ENCODE data around the gene GSK3B.

The GSK3B gene

GRCh38 chr3:119795849-119796248, 298.4 kb downstream of the GSK3B start:
- DNase-seq (ENCODE audit: low read depth) = no peak
- TF ChIP-seq CTCF (IDR thresholded peaks at IDR 0.05; ENCODE audit: insufficient read depth, low read depth, low read length, missing control alignments) = no peak
- no peak overlapping the region for H3K4me3 ChIP-seq (ENCODE audit: low read depth, low read length)

- TF ChIP-seq CTCF (IDR thresholded peaks at IDR 0.05; ENCODE audit: insufficient read depth, low read depth, low read length, missing control alignments) = no peak
- DNase-seq (ENCODE audit: low read depth) = no peak
- H3K4me3 ChIP-seq (ENCODE audit: low read depth, low read length) = no peak overlapping the region
These were observed 299.2 kb downstream of the GSK3B start for GRCh38 chr3:119794971-119795612.

GRCh38 chr3:119794401-119794800, 299.8 kb downstream of the GSK3B start:
- no peak for DNase-seq (ENCODE audit: low read depth)
- TF ChIP-seq CTCF (IDR thresholded peaks at IDR 0.05; ENCODE audit: insufficient read depth, low read depth, low read length, missing control alignments) = no peak
- no peak overlapping the region for H3K4me3 ChIP-seq (ENCODE audit: low read depth, low read length)

GRCh38 chr3:119792270-119792669, 302.0 kb downstream of the GSK3B start:
- no peak for DNase-seq (ENCODE audit: low read depth)
- no peak for TF ChIP-seq CTCF (IDR thresholded peaks at IDR 0.05; ENCODE audit: insufficient read depth, low read depth, low read length, missing control alignments)
- H3K4me3 ChIP-seq (ENCODE audit: low read depth, low read length) = no peak overlapping the region

- no peak for TF ChIP-seq CTCF (IDR thresholded peaks at IDR 0.05; ENCODE audit: insufficient read depth, low read depth, low read length, missing control alignments)
- DNase-seq (ENCODE audit: low read depth) = no peak
- no peak overlapping the region for H3K4me3 ChIP-seq (ENCODE audit: low read depth, low read length)
These were observed 303.9 kb downstream of the GSK3B start for GRCh38 chr3:119790369-119790768.

GRCh38 chr3:119786409-119786808, 307.8 kb downstream of the GSK3B start:
- DNase-seq (ENCODE audit: low read depth) = no peak
- H3K4me3 ChIP-seq (ENCODE audit: low read depth, low read length) = no peak overlapping the region
- no peak for TF ChIP-seq CTCF (IDR thresholded peaks at IDR 0.05; ENCODE audit: insufficient read depth, low read depth, low read length, missing control alignments)

GRCh38 chr3:119783883-119784282, 310.4 kb downstream of the GSK3B start:
- H3K4me3 ChIP-seq (ENCODE audit: low read depth, low read length) = no peak overlapping the region
- no peak for TF ChIP-seq CTCF (IDR thresholded peaks at IDR 0.05; ENCODE audit: insufficient read depth, low read depth, low read length, missing control alignments)
- no peak for DNase-seq (ENCODE audit: low read depth)
